Loucy (cell line): ENCODE data around the gene NEK6.

Source experiments
- EZH2phosphoT487 ChIP-seq: fragments of 200-600 bp; IDR thresholded peaks from 2 replicates; pipeline ENCODE4 v1.6.1; 2018; ENCODE audit warnings: antibody characterized with exemption, mild to moderate bottlenecking, moderate library complexity, borderline replicate concordance
- TF ChIP-seq, protein P1 (sequence below): fragments of 200-600 bp; sonication (generic); conservative IDR thresholded peaks from 2 replicates; pipeline ENCODE4 v1.5.1; 2014; ENCODE audit warnings: mild to moderate bottlenecking, antibody characterized with exemption, low read length

DNA sequence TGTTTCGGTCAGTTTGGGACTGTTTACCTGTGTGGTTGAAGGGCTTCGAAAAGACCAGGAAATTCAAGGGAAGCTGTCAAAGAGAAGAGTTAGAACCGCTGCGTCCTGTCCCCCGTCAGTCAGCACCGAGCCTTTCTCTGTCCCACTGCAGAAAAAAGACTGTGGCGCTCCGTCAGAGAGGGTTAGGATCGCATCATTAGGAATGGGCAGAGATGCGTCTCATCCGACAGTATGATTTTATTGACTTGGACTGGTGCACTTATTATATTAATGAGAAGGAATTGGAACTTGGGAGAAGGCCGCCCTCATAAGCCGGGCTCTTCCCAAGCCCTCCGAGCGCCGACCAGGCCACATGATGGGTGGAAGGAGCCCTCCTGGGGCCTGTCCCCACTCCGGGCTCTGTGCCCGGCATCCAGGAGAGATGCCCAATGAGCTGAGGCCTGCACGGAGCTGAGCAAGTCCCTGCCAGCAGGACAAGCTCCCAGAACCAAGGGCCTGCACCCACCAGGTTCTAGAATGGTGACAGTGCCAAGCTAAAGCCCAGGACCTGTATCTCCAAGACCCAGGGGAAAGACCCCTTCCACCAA is 71.5 kb downstream of the NEK6 start:
- no peak for TF ChIP-seq EZH2phosphoT487
- TF ChIP-seq, protein P1, sequence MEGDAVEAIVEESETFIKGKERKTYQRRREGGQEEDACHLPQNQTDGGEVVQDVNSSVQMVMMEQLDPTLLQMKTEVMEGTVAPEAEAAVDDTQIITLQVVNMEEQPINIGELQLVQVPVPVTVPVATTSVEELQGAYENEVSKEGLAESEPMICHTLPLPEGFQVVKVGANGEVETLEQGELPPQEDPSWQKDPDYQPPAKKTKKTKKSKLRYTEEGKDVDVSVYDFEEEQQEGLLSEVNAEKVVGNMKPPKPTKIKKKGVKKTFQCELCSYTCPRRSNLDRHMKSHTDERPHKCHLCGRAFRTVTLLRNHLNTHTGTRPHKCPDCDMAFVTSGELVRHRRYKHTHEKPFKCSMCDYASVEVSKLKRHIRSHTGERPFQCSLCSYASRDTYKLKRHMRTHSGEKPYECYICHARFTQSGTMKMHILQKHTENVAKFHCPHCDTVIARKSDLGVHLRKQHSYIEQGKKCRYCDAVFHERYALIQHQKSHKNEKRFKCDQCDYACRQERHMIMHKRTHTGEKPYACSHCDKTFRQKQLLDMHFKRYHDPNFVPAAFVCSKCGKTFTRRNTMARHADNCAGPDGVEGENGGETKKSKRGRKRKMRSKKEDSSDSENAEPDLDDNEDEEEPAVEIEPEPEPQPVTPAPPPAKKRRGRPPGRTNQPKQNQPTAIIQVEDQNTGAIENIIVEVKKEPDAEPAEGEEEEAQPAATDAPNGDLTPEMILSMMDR = no peak
